HG02759 (cell line): ENCODE data around the gene CERS3.
A peak's percentile ranks its signal among the peaks of the same experiment; 100 is the strongest.

ENCODE experiments used
- ATAC-seq: cut with Tn5 transposase; IDR thresholded peaks from one replicate; pipeline ENCODE4 v1.9.1; 2021; ENCODE audit warnings: mild to moderate bottlenecking, moderate library complexity; ENCODE audit not compliant: unreplicated experiment

The CERS3 gene

DNA sequence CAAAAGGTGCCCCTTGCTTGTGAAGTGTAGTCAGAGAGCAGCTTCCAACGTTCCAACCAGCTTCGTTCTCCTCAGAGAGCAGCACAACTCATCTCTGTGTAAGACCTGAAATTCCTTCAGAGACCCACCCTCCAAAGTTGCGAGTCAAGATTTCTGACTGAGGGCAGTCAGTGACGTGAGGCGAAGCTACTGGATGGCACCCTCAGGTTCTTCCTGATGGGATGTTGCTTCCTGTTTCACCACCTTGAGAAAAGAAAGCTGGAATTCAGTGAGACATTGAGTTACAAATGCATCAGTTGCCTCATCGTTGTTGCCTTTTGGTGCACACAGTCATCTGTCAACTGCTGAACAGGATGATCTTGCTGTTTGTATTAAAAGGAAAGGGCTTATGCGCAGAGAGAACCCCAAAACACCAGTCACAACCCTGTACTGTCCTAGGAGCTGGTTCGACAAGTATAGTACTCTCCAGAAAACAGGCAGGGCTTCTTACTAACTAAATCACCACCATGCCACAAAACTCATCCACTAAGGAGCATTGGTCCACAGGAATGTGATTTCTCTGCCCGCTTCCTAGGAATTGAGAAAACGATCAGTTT is at the start of gene CERS3:
CERS3 (minus strand) TSS at position 118 of the 596 bp plus-strand sequence. CDS start 27,101 bp downstream, outside the sequence.
- ATAC-seq = no peak

DNA sequence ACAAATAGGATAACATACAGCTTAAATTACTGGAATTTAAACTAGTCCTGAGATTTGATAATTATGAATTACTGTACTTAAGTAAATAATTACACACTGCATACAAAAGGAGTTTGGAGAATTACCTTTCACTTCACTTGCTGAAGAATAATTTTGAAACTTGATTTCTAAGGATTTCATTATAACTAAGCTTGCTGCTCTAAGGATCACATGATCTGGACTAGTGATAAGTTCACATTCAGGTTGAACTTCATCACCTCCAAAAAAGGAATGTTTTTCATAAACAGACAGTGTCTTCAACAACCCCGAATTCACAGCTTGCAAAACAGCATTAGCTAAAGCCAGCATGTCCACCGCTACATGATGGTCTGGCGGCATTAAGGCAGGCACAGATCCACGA is 44.8 kb upstream of the CERS3 start:
- no peak for ATAC-seq

GRCh38 chr15:100572362-100572983 is 43.7 kb upstream of the CERS3 start:
- no peak for ATAC-seq

GRCh38 chr15:100571592-100572167 is 42.9 kb upstream of the CERS3 start:
- ATAC-seq = no peak

DNA sequence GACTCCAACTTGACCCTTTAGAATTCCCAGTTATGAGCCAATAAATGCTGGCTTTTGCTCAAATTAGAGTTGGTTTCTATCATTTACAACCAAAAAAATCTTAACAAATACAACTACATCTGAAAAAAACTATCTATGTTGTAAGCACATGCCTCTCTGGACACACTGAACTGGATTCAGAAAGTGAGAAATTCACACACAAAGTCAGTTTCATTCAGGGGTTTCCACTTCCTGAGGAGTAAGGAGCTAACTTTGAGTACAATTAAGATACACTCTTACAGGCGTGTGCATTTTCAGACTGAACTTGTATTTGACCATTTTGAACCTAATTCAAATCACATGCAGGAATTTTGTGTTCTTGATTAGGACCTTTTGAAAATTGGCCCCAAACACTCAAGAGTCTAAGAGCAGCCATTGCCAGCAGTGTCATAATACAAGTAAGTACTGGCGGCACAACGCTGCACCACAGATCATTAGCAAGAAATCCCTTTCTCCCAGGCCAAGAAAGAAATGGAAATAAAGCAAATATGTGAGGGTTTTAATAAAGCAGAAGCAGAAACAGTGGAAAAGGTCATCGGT is 42.1 kb upstream of the CERS3 start:
- ATAC-seq = no peak

GRCh38 chr15:100570275-100570674 is 41.5 kb upstream of the CERS3 start:
- ATAC-seq = no peak

- no peak for ATAC-seq
Observed at GRCh38 chr15:100569391-100569790, 40.6 kb upstream of the CERS3 start.

DNA sequence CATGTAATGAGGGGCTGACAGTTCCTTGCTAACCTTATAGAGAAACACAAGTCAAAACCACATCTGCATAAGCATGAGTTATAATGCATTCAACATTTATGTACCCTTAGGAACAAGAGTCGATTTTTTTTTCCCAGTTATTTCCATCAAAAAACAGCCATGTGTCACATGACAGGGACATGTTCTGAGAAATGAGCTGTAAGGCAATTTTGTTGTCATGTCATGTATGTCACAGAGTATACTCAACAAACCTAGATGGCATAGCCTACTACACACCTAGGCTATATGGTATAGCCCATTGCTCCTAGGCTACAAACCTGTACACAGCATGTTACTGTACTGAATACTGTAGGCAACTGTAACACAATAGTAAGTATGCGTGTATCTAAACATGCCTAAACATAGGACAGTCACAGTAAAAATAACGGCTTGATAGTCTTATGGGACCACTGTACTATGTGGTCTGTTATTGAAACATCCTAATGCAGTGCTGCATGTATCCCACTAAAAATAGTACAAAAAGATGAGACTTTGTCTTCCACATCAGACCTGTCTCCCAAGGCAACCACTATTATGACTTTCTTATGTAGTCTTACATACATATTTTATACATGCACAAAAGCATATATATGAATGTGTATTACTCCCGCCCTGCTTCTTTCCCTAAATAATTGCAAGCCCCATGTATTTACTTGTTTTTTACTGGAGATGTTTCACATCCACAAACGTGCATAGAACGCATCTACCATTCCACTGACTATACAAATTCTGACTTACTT is 38.3 kb upstream of the CERS3 start:
- no peak for ATAC-seq

DNA sequence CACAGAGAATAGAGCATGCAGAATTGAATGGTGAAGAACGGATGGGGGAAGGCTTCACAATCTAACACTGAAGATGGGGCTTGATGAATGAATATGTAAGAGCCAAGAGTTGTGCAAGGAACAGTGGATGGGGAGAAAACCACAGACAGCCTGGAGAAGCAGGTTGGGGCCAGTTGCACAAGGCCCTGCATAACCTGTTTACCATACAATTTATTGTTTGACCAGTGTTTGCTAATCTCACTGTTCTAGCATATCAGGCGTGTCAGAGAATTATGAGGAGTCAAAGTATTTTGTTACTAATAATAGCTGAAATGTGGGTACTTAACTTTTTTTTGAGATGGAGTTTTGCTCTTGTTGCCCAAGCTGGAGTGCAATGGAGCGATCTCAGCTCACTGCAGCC is 36.8 kb upstream of the CERS3 start:
- ATAC-seq = no peak

DNA sequence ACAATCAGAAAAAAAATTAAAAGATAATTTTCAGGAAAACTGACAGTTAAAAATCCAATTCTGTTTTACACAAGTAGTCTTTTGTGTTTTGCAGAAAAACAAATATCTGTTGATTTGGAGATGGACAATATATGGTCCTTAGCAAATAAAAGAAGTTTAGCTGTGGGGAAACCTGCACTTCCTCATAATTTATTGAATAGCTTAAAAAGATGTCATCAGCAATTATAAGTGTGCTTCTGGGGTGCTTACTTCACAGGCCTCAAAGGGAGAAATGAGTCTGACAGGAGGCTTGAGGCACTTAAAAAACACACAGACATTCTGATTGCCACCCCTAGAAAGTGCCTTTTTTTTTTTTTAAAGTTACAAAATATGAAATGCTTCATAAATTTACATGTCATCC is 31.6 kb upstream of the CERS3 start:
- ATAC-seq = no peak

- ATAC-seq = no peak
Observed at GRCh38 chr15:100559330-100559729, 30.6 kb upstream of the CERS3 start.

DNA sequence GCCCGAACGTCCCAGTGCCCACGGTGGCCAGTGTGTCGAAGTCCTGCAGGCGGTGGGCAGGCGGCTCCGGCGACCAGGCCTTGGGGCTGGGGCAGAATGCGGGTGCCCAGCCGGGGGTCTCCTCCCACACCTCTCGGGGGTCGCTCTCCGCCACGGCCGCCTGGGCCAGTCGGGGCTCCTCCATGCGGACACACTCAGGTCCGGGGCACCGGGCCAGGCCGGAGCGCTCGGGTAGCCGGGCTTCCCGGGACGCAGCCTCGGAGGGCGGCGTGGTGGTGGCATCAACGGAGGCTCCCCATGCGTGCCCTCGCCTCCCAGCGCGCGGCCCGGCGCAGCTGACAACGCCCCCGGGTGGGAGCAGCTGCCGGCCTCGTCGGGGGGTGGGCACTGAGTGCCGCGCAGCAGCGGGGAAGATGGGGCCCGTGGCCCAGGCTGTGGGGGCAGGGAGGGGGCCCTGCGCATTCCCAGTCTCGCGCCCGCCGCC is 30.1 kb upstream of the CERS3 start:
- no peak for ATAC-seq

DNA sequence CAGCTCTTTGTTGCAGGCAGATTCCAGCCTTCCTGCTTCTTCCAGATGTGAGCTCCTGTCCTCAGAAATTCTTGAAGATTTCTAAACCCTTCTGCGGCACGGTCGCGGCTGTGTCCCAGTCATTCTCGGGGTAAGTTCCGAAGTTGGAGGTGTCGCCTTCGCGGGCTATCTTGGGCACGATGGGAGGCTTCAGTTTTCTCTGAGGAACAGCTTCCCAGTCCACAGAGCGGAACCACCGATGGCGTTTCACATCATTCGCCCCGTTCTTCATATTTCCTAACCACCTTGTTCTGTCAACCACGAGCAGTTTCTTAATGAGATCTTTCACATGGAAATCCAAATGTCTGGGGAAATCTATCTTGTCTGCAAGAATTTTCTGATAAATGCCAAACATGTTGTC is 24.7 kb upstream of the CERS3 start:
- ATAC-seq = no peak

GRCh38 chr15:100547961-100548360 is 19.2 kb upstream of the CERS3 start:
- no peak for ATAC-seq

GRCh38 chr15:100544946-100545345 is 16.2 kb upstream of the CERS3 start:
- ATAC-seq = no peak

DNA sequence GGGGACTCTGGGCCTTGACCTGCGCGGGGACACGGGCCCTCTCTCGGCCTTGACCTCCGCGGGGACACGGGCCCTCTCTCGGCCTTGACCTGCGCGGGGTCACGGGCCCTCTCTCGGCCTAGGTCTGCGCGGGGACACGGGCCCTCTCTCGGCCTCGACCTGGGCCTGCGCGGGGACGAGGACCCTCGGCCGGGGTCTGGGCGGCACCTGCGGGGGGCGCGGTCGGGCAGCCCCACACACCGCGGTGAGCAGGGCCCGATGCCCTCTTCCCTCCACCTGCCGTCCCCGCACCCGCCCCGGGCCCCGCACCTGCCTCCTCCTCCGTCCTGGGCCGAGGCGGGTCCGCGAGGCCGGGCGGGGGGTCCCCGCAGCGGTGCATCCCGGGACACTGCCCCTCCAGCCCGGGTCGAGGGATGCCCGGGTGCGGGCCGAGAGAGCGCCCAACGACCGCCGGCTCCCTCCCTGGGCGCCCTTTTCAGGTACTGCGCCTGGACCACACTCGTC is 15.6 kb upstream of the CERS3 start:
- no peak for ATAC-seq

GRCh38 chr15:100542290-100542689 is 13.5 kb upstream of the CERS3 start:
- ATAC-seq = no peak

DNA sequence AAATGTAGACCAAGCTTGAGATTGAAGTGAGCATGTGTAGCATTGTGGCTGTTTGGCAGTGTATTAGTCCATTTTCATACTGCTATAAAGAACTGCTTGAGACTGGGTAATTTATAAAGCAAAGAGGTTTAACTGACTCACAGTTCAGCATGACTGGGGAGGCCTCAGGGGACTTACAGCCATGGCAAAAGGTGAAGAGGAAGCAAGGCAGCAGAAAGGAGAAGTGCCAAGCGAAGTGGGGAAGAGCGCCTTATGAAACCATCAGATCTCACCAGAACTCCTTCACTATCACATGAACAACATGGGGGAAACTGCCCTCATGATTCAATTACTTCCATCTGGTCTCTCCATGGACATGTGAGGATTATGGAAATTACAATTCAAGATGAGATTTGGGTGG is 8.6 kb upstream of the CERS3 start:
- ATAC-seq = peak; percentile 79

- no peak for ATAC-seq
Observed at GRCh38 chr15:100536733-100537132, 8.0 kb upstream of the CERS3 start.

- ATAC-seq = no peak
Observed at GRCh38 chr15:100533886-100534285, 5.1 kb upstream of the CERS3 start.

DNA sequence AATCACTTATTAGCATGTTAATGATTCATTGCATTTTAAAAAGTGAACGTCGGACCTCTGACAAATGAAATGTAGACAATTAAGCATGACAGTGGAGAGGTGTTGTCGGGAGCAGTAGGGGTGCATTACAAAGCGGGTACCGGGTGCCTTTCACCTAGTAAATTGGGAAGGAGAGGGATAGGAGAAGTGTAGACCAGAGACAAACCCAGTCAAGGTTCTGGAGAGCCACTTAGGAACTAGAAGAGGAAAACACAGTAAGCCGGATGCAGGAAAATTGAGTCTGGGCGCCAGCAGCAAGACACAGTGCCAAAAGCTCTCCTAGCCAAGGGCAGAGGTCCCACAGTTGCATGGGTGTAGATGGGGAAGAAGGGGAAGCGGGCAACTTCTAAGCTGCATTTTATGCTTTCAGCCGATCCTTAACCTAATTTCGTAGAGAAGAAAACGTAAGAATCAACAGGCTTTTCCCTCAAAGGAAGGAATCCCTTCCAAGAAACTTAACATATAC is 3.1 kb upstream of the CERS3 start:
- no peak for ATAC-seq
